ENCODE measurements around the gene SLC24A4.

The SLC24A4 gene

GRCh38 chr14:92437729-92438285 is 114.8 kb downstream of the SLC24A4 start:
- H3K9ac ChIP-seq (ENCODE audit: low read depth, low read length, poor library complexity, severe bottlenecking): no peak overlapping the region
- TF ChIP-seq EZH2phosphoT487 (IDR thresholded peaks at IDR 0.05; ENCODE audit: borderline replicate concordance): no peak
- TF ChIP-seq, protein P1, sequence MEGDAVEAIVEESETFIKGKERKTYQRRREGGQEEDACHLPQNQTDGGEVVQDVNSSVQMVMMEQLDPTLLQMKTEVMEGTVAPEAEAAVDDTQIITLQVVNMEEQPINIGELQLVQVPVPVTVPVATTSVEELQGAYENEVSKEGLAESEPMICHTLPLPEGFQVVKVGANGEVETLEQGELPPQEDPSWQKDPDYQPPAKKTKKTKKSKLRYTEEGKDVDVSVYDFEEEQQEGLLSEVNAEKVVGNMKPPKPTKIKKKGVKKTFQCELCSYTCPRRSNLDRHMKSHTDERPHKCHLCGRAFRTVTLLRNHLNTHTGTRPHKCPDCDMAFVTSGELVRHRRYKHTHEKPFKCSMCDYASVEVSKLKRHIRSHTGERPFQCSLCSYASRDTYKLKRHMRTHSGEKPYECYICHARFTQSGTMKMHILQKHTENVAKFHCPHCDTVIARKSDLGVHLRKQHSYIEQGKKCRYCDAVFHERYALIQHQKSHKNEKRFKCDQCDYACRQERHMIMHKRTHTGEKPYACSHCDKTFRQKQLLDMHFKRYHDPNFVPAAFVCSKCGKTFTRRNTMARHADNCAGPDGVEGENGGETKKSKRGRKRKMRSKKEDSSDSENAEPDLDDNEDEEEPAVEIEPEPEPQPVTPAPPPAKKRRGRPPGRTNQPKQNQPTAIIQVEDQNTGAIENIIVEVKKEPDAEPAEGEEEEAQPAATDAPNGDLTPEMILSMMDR (conservative IDR thresholded peaks at IDR 0.05; ENCODE audit: low read length): no peak
- no peak overlapping the region for H3K4me2 ChIP-seq (ENCODE audit: low read depth, low read length, poor library complexity, severe bottlenecking)
- no peaks in the 10 kb centered on the region for H3K27me3 ChIP-seq (ENCODE audit: insufficient read depth, low read length, poor library complexity, severe bottlenecking)
- H3K9me3 ChIP-seq (ENCODE audit: insufficient read depth, low read depth, low read length): no peaks in the 10 kb centered on the region
- no peak overlapping the region for H2AFZ ChIP-seq (ENCODE audit: low read length)
- H3K36me3 ChIP-seq (ENCODE audit: insufficient read depth, low read length): no peaks in the 10 kb centered on the region
- no peaks in the 10 kb centered on the region for H4K20me1 ChIP-seq (ENCODE audit: insufficient read depth, low read length, poor library complexity, severe bottlenecking)
- H3K4me1 ChIP-seq (ENCODE audit: insufficient read depth, low read length, poor library complexity, severe bottlenecking): no peaks in the 10 kb centered on the region
- no peaks in the 10 kb centered on the region for H3F3A ChIP-seq (ENCODE audit: low read depth)
- no peak overlapping the region for H3K4me3 ChIP-seq (ENCODE audit: low read length, poor library complexity, severe bottlenecking)
- H3K79me2 ChIP-seq (ENCODE audit: insufficient read depth, low read length): no peaks in the 10 kb centered on the region
- H3K9me2 ChIP-seq (replicated peaks; ENCODE audit: low read depth, low read length): no peaks in the 10 kb centered on the region

DNA sequence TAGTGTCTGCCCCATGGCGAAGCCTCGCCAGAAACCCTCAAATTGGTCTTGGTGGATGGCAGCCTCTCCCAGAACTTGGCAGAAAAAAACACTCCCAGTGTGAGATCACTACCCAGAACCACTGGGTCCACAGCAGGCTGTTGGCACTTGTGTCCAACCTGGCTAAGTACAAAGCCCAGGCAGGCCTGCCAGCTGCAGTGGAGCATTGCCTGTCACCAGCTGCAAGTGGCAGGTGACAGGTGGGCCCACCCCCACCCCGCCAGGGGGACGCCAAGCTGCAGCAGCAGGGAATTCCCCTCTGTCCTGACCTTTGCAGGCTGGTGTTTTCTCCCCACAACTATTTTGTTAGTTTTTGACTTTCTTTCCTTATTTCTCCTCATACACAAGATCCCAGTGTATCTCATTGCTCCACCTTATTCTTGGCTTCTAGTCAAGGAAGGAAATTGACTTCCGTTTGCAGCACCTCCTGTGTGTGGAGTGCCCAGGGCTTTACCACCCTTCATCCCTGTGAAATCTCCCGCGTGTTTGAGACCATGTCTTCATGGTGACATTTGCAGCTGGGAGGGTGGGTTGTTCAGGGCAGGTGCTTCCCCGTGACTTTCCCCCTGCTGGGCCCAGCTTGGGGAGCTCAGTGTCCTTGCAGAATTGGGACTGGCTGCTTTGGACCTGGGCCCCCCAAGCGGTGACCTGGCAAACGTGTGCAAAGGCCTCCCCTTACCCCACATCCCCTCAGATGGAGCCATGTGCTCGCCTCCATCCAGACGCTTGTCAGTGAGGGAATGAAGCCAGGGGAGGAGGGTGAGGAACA is 116.8 kb downstream of the SLC24A4 start:
- Histone ChIP-seq H3K27me3 (ENCODE audit: insufficient read depth, low read length, poor library complexity, severe bottlenecking) (no peaks in the 10 kb centered on the region), H3K9me2 (replicated peaks; ENCODE audit: low read depth, low read length) (no peaks in the 10 kb centered on the region), H3K36me3 (ENCODE audit: insufficient read depth, low read length) (no peaks in the 10 kb centered on the region), H3K9ac (ENCODE audit: low read depth, low read length, poor library complexity, severe bottlenecking) (no peak overlapping the region), H3K4me3 (ENCODE audit: low read length, poor library complexity, severe bottlenecking) (no peak overlapping the region), H3K9me3 (ENCODE audit: insufficient read depth, low read depth, low read length) (no peaks in the 10 kb centered on the region), H3K4me1 (ENCODE audit: insufficient read depth, low read length, poor library complexity, severe bottlenecking) (no peaks in the 10 kb centered on the region), H3F3A (ENCODE audit: low read depth) (no peaks in the 10 kb centered on the region), H4K20me1 (ENCODE audit: insufficient read depth, low read length, poor library complexity, severe bottlenecking) (no peaks in the 10 kb centered on the region), H3K79me2 (ENCODE audit: insufficient read depth, low read length) (no peaks in the 10 kb centered on the region), H2AFZ (ENCODE audit: low read length) (no peak overlapping the region), H3K4me2 (ENCODE audit: low read depth, low read length, poor library complexity, severe bottlenecking) (no peak overlapping the region)
- no peak for TF ChIP-seq EZH2phosphoT487 (IDR thresholded peaks at IDR 0.05; ENCODE audit: borderline replicate concordance)
- TF ChIP-seq, protein P1 (conservative IDR thresholded peaks at IDR 0.05; ENCODE audit: low read length): no peak

DNA sequence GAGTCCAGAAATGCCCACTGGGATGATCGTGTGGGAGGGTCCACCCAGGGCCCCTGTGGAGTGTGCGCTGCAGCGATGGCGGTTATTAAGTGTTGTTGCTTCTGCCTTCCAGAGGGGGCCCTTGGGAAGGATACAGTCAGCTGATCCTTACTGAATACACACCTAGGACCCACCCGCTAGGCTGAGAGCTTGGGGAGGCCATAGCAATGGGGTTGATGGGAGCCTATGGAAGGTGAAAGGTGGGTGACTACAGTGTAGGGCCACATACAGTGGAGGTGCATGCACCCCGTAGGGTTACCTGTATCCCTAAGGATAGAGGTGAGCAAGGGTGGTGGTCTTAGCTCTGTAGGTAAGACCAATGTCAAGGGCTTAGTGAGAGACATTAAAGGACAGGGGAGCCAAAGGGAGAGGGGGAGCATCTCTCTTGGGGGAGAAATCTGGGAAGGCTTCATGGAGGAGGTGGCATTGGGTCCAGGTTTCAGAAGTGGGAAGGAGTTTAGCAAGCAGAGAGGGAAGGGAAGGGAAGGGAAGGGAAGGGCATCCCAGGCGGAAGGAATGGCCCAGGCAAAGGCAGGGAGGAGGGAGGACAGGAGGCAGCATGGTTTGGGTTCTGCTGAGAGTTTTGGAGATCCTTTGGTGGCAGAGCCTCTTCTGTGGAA is 117.5 kb downstream of the SLC24A4 start:
- Histone ChIP-seq H3K4me2 (ENCODE audit: low read depth, low read length, poor library complexity, severe bottlenecking) (no peak overlapping the region), H3F3A (ENCODE audit: low read depth) (no peaks in the 10 kb centered on the region), H3K79me2 (ENCODE audit: insufficient read depth, low read length) (no peaks in the 10 kb centered on the region), H3K9me2 (replicated peaks; ENCODE audit: low read depth, low read length) (no peaks in the 10 kb centered on the region), H3K4me3 (ENCODE audit: low read length, poor library complexity, severe bottlenecking) (no peak overlapping the region), H2AFZ (ENCODE audit: low read length) (no peak overlapping the region), H3K4me1 (ENCODE audit: insufficient read depth, low read length, poor library complexity, severe bottlenecking) (no peaks in the 10 kb centered on the region), H4K20me1 (ENCODE audit: insufficient read depth, low read length, poor library complexity, severe bottlenecking) (no peaks in the 10 kb centered on the region), H3K36me3 (ENCODE audit: insufficient read depth, low read length) (no peaks in the 10 kb centered on the region), H3K9ac (ENCODE audit: low read depth, low read length, poor library complexity, severe bottlenecking) (no peak overlapping the region), H3K27me3 (ENCODE audit: insufficient read depth, low read length, poor library complexity, severe bottlenecking) (no peaks in the 10 kb centered on the region), H3K9me3 (ENCODE audit: insufficient read depth, low read depth, low read length) (no peaks in the 10 kb centered on the region)
- TF ChIP-seq, protein P1 (conservative IDR thresholded peaks at IDR 0.05; ENCODE audit: low read length): no peak
- no peak for TF ChIP-seq EZH2phosphoT487 (IDR thresholded peaks at IDR 0.05; ENCODE audit: borderline replicate concordance)
